IPS-11a (cell line): ENCODE results near the gene TNP1.

Source experiments
- H3K4me3 ChIP-seq: one replicate; pipeline ENCODE4 v1.5.1; 2013; ENCODE audit warnings: low read depth, low read length, control low read depth

TNP1 gene

DNA sequence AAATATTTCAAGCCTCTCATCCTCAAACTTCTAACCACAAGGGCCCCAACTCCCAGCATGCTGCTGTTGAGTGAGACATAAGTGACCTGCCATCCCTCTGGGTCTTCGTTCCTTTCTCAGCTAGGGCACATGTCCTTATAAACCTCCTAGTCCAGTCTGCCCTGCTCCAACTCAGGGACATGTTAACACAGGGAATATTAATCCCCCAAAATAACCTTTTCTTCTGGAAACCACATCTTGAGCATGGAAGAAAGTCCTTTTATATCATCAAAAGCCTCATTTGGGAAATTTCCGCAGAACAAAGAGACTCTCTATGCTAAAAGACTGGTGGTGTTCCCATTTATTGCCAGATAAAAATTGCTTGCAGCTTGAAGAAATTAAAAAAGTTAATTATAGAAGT, 14.4 kb downstream of the TNP1 start:
- H3K4me3 ChIP-seq: no peak overlapping the region

DNA sequence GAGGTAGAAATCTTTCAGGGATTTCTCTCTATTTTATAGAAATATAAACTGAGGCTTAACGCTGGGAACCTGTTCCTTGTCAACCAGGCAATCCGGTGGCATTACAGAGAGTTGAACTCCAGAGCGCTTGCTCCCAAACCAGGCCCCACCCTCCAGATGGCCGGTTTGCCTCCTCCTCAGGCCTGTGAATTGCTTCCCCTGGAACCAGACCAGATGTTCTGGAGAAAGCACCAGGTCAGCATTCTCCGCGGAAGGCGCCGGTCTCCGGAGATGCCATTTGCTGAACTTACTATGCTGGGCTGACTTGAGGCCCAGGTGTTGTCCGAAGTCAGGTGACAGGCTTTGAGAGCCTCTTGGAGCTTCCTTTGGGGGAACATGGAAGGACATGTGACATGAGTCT, 17.2 kb downstream of the TNP1 start:
- no peak overlapping the region for H3K4me3 ChIP-seq

DNA sequence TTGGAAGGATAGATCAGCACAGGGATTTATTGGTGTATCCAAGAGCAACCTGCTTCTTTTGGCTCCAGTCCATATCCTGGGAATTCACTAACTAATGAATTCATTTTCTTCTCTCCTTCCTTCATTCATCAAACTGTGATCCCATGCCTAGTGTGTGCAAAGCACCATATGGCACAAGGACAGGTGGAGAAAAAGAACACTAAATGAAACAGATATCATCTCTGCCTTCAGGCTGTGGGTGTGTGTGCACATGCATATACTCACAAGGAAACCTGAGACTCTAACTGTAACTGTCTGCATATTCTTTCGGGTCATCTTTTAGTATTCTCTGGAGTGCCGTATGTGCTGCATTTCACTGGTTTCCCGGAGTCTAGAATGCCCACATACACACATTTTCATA, 20.2 kb downstream of the TNP1 start:
- H3K4me3 ChIP-seq: no peak overlapping the region

DNA sequence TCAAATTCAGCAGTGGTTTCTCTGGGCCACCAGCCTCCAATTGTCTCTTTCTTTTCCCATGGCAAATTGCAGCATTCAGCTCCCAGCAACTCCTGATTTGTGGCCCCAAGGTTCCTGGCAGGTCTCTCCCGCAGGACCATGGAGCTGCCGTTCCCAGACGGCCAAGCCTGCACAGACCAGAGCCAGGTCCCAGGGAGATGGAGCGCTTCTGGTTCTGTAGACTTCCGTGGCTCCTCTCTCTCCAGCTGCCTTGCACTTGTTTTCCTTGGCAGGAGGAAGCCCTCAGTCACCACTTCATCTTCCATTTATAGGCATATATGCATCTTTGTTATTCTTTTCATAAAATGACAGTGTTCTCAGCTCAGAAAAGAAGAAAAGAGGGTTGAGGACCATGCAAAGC, 21.7 kb downstream of the TNP1 start:
- no peak overlapping the region for H3K4me3 ChIP-seq

DNA sequence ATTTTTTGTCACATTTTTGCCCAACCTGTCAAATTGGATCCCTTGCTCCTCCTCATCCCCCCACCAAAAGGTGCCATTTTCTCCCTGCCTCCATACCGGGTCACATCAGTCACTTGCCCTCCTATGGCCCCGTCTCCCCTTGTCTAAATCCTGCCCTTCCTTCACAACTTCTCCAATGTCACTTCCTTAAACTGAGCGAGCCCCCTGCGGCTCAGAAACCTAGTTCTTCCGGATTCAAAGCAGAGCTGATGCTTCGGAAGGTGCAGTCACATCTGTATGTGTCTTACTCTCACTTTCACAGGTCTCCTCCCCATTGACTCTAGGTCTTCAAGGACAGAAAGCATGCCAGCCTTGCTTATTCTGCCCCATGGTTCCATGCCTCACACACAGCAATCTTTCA, 22.1 kb downstream of the TNP1 start:
- H3K4me3 ChIP-seq: no peak overlapping the region

DNA sequence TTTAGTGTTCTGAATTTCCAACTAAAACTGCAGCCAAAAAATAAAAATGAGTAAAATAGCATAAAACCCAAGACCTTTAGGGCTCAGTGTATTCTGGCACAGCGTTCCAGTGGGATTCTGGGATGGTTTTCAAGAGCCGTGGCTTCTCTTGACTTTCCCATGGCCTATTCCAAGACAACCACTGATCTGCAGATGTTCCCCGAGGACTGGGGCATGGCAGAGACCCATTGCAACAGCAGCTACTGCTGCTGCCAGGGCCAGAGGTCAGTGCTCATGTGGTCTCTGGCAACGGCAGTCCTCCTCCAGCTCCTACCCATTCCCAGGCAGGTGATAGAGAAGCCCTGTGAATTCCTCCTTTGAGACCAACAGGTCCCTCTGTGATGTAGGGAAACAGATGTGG, 26.8 kb downstream of the TNP1 start:
- H3K4me3 ChIP-seq: no peak overlapping the region

DNA sequence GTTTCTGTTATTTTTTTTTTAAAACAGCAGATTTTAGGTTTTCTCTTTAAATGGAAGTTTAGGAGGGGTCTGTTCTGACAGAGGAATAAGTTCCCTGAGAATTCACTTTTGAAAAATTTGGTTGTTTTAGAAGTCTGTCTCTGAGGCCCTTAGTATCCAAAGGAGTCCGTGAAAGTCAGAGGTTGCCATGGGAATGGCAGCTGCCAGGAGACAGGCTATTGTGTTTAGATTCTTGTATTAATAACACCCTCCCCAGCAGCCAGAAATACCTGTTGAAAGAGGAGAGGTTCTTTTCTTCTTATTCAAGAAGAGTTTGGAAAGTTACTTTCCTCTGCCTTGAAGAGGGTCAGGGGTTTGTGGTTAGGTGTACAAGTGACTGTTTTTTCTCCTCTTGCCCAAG, 29.5 kb downstream of the TNP1 start:
- H3K4me3 ChIP-seq: no peak overlapping the region

DNA sequence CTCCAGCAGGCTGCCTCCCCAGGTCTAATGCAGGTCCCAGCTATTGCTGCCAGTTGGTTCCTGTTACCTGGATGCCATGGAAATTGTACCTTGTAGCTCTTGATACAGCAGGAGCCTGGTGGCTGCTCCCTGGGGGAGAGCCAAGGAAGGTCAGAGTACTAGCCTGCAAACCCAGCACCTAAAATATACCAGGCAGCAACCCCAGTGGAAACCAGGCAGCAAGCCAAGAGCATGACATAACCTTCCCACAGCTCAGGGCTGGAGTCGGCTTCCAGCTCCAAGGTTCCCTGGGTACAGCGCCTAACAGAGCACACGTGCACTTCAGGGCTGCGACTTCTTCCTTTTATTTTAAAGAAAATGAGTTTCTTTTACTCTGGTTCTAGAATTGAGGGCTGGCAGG, 30.3 kb downstream of the TNP1 start:
- H3K4me3 ChIP-seq: no peak overlapping the region

DNA sequence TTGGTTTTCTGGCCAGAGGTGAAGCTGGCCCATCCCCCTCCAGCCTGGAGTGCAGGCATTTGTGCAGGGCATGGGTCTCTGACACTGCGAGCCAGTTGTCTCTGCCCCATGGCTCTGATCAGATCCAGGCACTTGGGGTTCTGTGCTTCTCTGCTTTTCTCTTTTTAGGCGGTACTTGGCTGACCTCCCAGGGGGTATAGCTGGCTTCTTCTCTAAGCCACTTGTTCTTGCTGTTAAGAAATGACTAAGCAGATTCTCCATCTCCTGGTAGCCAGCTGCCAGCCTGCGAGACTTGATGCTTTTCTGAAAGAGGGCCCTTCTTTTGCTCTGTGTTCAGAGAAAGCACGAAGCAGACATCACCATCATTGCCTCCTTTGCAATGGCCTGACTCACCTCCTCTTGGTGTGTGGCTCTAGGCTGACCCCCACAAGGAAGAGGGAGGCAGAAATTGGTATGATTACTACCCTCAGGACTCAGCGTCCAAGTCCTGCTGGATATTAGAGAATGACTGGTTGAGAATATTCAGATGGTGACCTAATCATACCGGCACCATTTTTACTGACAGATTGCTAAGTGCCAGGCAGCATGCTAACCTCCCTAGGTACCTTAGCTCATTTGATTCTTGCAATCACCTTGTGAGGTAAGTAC, 32.7 kb downstream of the TNP1 start:
- no peak overlapping the region for H3K4me3 ChIP-seq

DNA sequence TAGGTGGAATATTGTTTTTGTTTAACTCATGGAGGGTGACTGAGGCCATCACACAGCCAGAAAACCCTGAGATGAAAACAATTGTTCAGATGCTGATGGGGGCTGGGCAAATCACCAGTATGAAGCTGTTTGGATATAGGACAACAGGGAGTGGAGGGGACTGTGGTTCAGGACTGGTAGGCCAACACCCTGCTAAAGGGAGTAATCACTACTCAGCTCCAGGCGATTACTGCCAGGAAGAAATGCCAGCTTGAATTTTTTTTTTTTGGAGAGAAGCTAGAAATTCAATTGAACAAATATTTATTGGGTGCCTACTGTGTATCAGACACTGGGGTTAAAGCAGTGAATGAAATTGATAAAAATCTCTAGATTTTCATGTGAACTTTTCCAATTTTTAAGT, 37.4 kb downstream of the TNP1 start:
- H3K4me3 ChIP-seq: no peak overlapping the region

DNA sequence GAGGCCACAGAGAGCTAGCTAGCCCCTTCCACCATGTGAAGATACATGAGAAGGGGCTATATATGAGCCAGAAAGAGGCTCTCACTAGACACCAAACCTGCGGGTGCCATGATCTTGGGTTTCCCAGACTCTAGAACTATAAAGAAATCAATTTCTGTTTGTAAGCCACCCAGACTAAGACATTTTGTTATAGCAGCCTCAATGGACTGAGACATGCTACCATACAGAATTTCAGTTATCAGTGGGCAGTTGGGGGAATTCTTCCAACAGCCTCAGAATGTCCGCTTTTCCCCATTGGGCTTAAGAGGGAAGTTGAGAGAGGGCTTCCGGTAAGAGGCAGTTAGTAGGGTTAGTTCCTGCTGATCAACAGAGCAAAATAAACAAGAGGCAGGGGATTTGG, 39.2 kb downstream of the TNP1 start:
- H3K4me3 ChIP-seq: no peak overlapping the region

DNA sequence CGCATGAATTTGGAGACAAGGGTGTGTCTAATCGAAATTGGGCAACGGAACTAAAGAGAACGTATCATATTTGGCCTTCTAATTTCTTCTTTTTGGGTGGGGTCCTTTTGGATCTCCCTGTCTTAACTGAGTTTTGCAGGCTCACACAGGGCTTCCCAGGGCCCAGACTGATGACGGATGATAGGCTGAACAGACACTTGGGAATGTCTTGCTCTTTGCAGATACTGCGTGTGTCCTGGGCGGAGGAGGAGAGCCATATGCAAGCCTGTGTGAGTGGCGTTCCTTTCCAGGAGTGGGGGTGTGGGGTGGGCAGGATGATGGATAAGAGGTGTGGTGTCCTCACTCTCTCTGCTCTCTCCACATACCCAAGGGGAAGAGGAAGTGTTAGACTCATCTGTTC, 40.1 kb downstream of the TNP1 start:
- no peak overlapping the region for H3K4me3 ChIP-seq

DNA sequence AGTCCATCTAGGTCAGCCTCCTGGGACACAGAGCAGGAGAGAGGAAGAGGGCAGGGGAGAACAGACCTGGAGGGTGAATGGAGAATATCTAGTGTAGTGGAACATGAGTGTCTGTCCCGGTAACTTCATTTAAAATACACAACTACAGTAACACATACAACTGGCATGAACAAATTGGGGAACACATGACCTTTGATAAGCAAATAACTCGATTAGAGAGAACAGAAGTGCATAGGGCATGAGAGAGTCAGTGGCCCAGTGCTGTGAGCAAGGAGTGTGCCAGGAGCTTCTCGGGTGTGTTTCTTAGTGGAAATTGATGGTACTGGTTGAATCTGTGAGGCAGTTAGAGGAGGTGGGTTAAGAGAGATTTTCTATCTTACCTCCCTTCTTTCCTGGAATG, 40.8 kb downstream of the TNP1 start:
- H3K4me3 ChIP-seq: no peak overlapping the region

DNA sequence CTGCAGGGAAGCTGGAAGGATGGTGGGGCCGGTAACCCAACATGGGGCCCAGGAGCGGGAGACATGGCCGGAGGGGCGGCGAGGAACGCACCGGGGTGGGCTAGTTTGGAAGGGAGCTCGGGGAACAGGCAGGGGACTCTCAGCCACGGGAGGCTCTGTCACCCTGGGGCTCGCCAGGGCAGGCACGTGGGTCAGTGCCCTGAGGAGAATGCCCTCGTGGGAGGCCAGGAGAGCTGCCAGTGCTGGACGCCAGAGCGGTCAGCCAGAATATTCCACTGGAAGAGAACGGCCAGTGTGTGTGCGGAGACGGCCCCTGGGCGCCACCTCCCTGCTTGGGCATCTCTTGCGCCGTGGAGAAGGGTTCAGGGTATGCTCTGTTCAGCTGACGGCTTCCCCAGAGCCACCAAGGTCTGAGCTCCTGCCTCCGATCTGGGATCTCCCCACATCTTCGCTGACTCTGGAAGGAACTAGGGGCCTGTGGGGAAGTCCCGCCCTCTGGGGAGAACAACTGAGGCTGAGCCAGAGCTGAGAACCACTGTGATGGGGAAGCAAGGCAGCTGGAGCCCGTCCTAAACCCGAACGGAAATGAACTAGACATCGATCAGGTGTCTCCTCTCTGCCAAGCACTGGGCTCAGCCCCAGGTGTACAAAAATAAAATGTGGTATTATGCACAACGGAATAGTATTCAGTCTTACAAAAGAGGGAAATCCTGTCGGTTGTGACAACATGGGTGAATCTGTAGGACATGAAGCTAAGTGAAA, 49.3 kb downstream of the TNP1 start:
- no peak overlapping the region for H3K4me3 ChIP-seq
